NT2/D1 (cell line): ENCODE data around the gene GPR157.

Experiments used
- SUZ12 ChIP-seq: IDR thresholded peaks from 2 replicates; pipeline ENCODE4 v1.6.1; 2011; ENCODE audit not compliant: insufficient read length, insufficient read depth; ENCODE audit errors: extremely low read depth
- YY1 ChIP-seq: IDR thresholded peaks from 2 replicates; pipeline ENCODE4 v1.6.1; 2011; ENCODE audit not compliant: insufficient read length, insufficient read depth

GRCh38 chr1:9099555-9099954 lies 29.3 kb downstream of the GPR157 start:
- no peak for TF ChIP-seq YY1
- TF ChIP-seq SUZ12 = no peak
